HG02678 (cell line): ENCODE data around the gene NUDT1.

Experiments
- ATAC-seq: cut with Tn5 transposase; IDR thresholded peaks from one replicate; pipeline ENCODE4 v1.9.1; 2021; ENCODE audit warnings: mild to moderate bottlenecking, moderate library complexity; ENCODE audit not compliant: unreplicated experiment

The NUDT1 gene

GRCh38 chr7:2295936-2296620, 54.1 kb downstream of the NUDT1 start:
- no peak for ATAC-seq

GRCh38 chr7:2296832-2297231, 54.8 kb downstream of the NUDT1 start:
- ATAC-seq = no peak

- peak; percentile 49 for ATAC-seq
Observed at GRCh38 chr7:2299131-2299829, 57.3 kb downstream of the NUDT1 start.

- ATAC-seq = no peak
Observed at GRCh38 chr7:2299870-2300512, 58.0 kb downstream of the NUDT1 start.
